Gastrocnemius medialis (tissue), 4 donors: ENCODE data around the gene NBL1.

Source experiments
- POLR2A ChIP-seq, 2 donors: fragments of 450-650 bp; IDR thresholded peaks; one replicate each; pipeline ENCODE4 v1.6.1; 2017; ENCODE audit warnings: antibody characterized with exemption in 2 of 2, mild to moderate bottlenecking in 2 of 2, moderate library complexity in 2 of 2
- TF ChIP-seq, protein P1 (sequence below), 5 experiments: fragments of 450-650 bp in 3 of 5; fragments of 200-600 bp in 2 of 5; sonication (generic) in 2 of 5; IDR thresholded peaks in 4 of 5; conservative IDR thresholded peaks in 1 of 5; 1 replicate in 4 of 5; 2 replicates in 1 of 5; pipeline ENCODE4 v1.5.1; 2016 to 2019; ENCODE audit warnings: antibody characterized with exemption in 5 of 5, mild to moderate bottlenecking in 3 of 5, moderate library complexity in 3 of 5

DNA sequence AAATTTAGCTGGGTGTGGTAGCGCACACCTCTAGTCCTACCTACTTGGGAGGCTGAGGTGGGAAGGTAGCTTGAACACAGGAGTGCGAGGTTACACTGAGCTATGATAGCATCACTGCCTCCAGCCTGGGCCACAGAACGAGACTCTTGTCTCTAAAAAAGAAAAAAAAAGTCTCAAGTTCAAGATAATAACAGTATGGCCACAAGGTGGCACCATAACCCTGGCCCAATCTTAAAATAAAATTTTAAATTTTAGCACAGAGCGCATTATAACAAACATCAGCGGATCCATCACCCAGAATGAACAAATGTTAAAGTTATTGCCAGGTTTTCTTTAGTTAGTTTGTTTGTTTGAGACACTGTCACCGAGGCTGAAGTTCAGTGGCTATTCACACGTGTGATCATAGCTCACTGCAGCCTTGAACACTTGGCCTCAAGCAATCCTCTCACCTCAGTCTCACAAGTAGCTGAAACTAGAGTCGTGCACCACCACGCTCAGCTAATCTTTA, 17.7 kb downstream of the NBL1 start:
- TF ChIP-seq POLR2A (IDR thresholded peaks at IDR 0.05) = no peak
- TF ChIP-seq, protein P1, sequence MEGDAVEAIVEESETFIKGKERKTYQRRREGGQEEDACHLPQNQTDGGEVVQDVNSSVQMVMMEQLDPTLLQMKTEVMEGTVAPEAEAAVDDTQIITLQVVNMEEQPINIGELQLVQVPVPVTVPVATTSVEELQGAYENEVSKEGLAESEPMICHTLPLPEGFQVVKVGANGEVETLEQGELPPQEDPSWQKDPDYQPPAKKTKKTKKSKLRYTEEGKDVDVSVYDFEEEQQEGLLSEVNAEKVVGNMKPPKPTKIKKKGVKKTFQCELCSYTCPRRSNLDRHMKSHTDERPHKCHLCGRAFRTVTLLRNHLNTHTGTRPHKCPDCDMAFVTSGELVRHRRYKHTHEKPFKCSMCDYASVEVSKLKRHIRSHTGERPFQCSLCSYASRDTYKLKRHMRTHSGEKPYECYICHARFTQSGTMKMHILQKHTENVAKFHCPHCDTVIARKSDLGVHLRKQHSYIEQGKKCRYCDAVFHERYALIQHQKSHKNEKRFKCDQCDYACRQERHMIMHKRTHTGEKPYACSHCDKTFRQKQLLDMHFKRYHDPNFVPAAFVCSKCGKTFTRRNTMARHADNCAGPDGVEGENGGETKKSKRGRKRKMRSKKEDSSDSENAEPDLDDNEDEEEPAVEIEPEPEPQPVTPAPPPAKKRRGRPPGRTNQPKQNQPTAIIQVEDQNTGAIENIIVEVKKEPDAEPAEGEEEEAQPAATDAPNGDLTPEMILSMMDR (IDR thresholded peaks at IDR 0.05 in 4 of 5, conservative IDR thresholded peaks at IDR 0.05 in 1 of 5) = peak; percentile 39 to 76 (median 43)
